NCI-H82 (cell line): Measurements from ENCODE around the gene SLC36A4.
"Not testable (repeated sequence)": the region's sequence is repeated elsewhere in the genome, so short reads cannot be mapped to it uniquely, and the experiment has no call there.

Source experiments
- DNase-seq: peaks from one replicate; lab custom pipeline; 2025; lab: John Stamatoyannopoulos, UW

The SLC36A4 gene

GRCh38 chr11:93122535-93123235 is 75.1 kb downstream of the SLC36A4 start:
- no peak for DNase-seq

DNA sequence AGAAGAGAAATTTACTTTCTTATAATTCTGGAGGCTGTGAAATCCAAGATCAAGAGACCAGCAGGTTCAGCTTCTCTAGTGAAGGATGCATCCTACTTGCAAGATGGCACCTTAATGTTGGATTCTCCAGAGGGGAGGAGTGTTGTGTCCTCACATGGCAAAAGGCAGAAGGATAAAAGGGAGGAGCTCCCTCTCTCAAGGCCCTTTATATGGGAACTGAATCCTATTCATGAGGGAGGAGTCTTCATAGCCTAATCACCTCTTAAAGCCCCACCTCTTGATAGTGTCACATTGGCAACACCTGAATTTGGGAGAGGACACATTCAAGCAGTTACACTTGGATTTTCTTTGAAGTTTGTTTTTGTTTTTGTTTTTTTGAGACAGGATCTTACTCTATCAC is 79.5 kb downstream of the SLC36A4 start:
- no peak for DNase-seq

GRCh38 chr11:93117565-93117964 is 80.2 kb downstream of the SLC36A4 start:
- DNase-seq = no peak

GRCh38 chr11:93116641-93117441 is 81.0 kb downstream of the SLC36A4 start:
- DNase-seq = no peak

- DNase-seq = no peak
These were observed 83.5 kb downstream of the SLC36A4 start for GRCh38 chr11:93114304-93114703.

DNA sequence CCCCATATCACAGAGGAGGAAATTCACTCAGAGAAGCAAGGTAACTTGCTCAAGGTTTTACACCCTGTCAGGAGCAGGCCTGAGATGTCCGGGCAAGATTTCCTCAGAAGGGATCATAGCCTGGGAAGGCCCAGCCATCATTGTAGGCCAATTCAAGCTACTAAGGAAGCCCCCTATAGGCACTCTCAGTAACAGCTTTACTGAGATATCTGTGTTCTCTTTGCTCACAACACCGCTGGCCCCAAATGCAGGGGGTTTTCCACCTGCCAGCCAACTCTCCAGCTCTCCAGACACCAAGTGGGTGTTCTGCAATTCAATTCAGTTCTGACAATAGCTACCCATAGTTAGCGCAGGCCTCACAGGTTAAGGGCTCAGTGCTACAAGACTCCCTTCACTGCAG is 84.0 kb downstream of the SLC36A4 start:
- DNase-seq = no peak

GRCh38 chr11:93111147-93111546 is 86.6 kb downstream of the SLC36A4 start:
- DNase-seq = not testable (repeated sequence)

- no peak for DNase-seq
These were observed 97.6 kb downstream of the SLC36A4 start for GRCh38 chr11:93100211-93100610.

- no peak for DNase-seq
These were observed 98.0 kb downstream of the SLC36A4 start for GRCh38 chr11:93099806-93100205.
